Adrenal gland (tissue), 12 donors: ENCODE results near the gene SELENOO. TPM values are rescaled to one million over a fixed set of nuclear protein-coding genes. Genes with fewer than 3 reads are reported as not detected.

Source experiments
- DNase-seq, 7 donors: peaks; one replicate each; pipeline ENCODE4 v3.0.0-alpha.2; 2019 to 2020
- H3K27ac ChIP-seq, 5 donors: fragments of 200-600 bp; sonication (generic) in 4 of 5; 1 replicate in 3 of 5; 2 replicates in 2 of 5; pipeline versions ENCODE4 v1.5.1 to v1.8.0; 2016 to 2020; ENCODE audit warnings: mild to moderate bottlenecking in 1 of 5
- H3K27me3 ChIP-seq: fragments of 200-600 bp; 2 replicates; pipeline ENCODE4 v1.8.0; 2021
- H3K36me3 ChIP-seq, 2 donors: fragments of 200-600 bp; replicated peaks in 1 of 2; 1 replicate in 1 of 2; 2 replicates in 1 of 2; pipeline versions ENCODE4 v1.5.1 to v1.8.0; 2018 to 2022
- H3K4me1 ChIP-seq, 2 donors: fragments of 200-600 bp; replicated peaks in 1 of 2; 1 replicate in 1 of 2; 2 replicates in 1 of 2; pipeline versions ENCODE4 v1.5.1 to v1.8.0; 2018 to 2021
- H3K4me3 ChIP-seq, 4 donors: fragments of 200-600 bp; sonication (generic) in 3 of 4; one replicate each; pipeline ENCODE4 v1.5.1; 2016 to 2018
- H3K9me3 ChIP-seq, 3 donors: fragments of 200-600 bp; sonication (generic) in 1 of 3; replicated peaks in 1 of 3; 1 replicate in 2 of 3; 2 replicates in 1 of 3; pipeline versions ENCODE4 v1.5.1 to v1.8.0; 2016 to 2021
- POLR2A ChIP-seq, 2 donors: fragments of 450-650 bp; IDR thresholded peaks; one replicate each; pipeline ENCODE4 v1.6.1; 2017; ENCODE audit warnings: antibody characterized with exemption in 2 of 2, mild to moderate bottlenecking in 2 of 2, moderate library complexity in 1 of 2
- WGBS, 4 donors: extraction: QIAGEN DNeasy Blood & Tissue Kit in 2 of 4; methylation state at CpG; one replicate each; pipeline versions ENCODE4 v1.1.5 to v1.1.7; 2013 to 2017; 5-methylcytosine and 5-hydroxymethylcytosine counted together
- intact Hi-C, 2 donors: fragments of 100-400 bp; cut with DNase I; formaldehyde crosslinking; loops; one replicate each; pipeline versions ENCODE4 v1.14.1 to v1.15.0; 2022 to 2023
- polyA plus RNA-seq, 3 donors: library from polyadenylated mRNA; stranded (reverse); fragments of 200-250 nt in 2 of 3; fragments of 350-450 nt in 1 of 3; fragmentation: Illumina TruSeq in 1 of 3; extraction: RNeasy Lipid Tissue Mini Kit (QIAGEN cat#74804) in 1 of 3; gene quantifications; one replicate each; pipeline ENCODE4 v1.2.3, GENCODE V29; 2013 to 2014
- total RNA-seq, 9 donors: library from RNA; depleted of rRNA in 4 of 9; stranded (reverse); fragments of >200 nt in 4 of 9; fragments of 120-200 nt in 1 of 9; fragmentation: NEBNext Ultra II Directional in 1 of 9; extraction: Animal tissue kit (Norgen Biotek cat#: 25700) in 1 of 9; gene quantifications; one replicate each; pipeline versions ENCODE4 v1.1.0 to v1.2.4, GENCODE V29; 2013 to 2023
- TF ChIP-seq, protein P1 (sequence below), 6 experiments: fragments of 450-650 bp in 4 of 6; fragments of 200-600 bp in 2 of 6; sonication (generic) in 1 of 6; IDR thresholded peaks; 1 replicate in 5 of 6; 2 replicates in 1 of 6; pipeline versions ENCODE4 v1.5.1 to v1.8.0; 2016 to 2021; ENCODE audit warnings: antibody characterized with exemption in 6 of 6, mild to moderate bottlenecking in 2 of 6, moderate library complexity in 1 of 6
- donor health status: healthy with polysubstance abuse.
- donor health status: Bipolar disorder and iron deficiency.
- donor health status: DM: yes; HTN: yes; CAD: no.
- donor health status: DM: no; HTN: no; CAD: no.
- donor health status: DM: no; HTN: no; CAD: no.
- donor health status: DM: yes; HTN: yes; CAD: no.

The SELENOO gene
- total and polyA plus RNA-seq, 12 donors: 1.9 to 89.0 (median 35.8) TPM

DNA sequence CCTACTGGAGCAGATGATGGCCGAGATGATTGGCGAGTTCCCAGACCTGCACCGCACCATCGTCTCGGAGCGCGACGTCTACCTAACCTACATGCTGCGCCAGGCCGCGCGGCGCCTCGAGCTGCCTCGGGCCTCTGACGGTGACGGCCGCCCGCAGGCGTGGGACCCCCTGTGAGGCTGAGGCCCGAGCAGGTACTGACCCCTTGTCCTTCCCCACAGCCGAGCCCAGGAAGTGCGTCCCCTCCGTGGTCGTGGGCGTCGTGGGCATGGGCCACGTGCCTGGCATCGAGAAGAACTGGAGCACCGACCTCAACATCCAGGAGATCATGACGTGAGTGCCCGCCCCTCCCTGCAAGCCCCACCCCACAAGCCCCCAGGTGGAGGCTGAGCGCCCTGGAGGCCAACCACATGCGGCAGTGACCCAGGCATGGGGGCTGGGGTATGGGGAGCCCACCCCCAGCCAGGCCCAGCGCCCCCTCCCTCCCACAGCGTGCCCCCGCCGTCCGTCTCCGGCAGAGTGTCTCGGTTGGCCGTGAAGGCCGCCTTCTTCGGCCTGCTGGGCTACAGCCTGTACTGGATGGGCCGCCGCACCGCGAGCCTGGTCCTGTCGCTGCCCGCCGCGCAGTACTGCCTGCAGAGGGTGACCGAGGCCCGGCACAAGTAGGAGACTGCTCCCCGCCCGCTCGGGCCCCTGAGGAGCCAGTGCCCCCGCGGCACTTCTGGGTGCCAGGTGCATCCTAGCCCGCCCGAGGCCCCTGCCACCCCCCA, 2.8 kb upstream of the SELENOO start:
- 89 to 94% (median 94%) methylated on average over 16 to 61 of the region's 61 CpGs for WGBS, 4 donors
- no peak overlapping the region for H3K4me3 ChIP-seq
- peak in 1 of 7 donors; percentile 35 for DNase-seq
- intact Hi-C loops: no loop called here
- H3K9me3 ChIP-seq: no peaks in the 10 kb centered on the region
- peaks cover 22 to 23% of the 10 kb centered on the region in 2 donors for H3K4me1 ChIP-seq
- TF ChIP-seq, protein P1, sequence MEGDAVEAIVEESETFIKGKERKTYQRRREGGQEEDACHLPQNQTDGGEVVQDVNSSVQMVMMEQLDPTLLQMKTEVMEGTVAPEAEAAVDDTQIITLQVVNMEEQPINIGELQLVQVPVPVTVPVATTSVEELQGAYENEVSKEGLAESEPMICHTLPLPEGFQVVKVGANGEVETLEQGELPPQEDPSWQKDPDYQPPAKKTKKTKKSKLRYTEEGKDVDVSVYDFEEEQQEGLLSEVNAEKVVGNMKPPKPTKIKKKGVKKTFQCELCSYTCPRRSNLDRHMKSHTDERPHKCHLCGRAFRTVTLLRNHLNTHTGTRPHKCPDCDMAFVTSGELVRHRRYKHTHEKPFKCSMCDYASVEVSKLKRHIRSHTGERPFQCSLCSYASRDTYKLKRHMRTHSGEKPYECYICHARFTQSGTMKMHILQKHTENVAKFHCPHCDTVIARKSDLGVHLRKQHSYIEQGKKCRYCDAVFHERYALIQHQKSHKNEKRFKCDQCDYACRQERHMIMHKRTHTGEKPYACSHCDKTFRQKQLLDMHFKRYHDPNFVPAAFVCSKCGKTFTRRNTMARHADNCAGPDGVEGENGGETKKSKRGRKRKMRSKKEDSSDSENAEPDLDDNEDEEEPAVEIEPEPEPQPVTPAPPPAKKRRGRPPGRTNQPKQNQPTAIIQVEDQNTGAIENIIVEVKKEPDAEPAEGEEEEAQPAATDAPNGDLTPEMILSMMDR (IDR thresholded peaks at IDR 0.05): no peak
- no peak for TF ChIP-seq POLR2A (IDR thresholded peaks at IDR 0.05)
- H3K36me3 ChIP-seq: peaks cover 0 to 21% of the 10 kb centered on the region in 2 donors
- no peaks in the 10 kb centered on the region for H3K27me3 ChIP-seq
- H3K27ac ChIP-seq: no peak overlapping the region

DNA sequence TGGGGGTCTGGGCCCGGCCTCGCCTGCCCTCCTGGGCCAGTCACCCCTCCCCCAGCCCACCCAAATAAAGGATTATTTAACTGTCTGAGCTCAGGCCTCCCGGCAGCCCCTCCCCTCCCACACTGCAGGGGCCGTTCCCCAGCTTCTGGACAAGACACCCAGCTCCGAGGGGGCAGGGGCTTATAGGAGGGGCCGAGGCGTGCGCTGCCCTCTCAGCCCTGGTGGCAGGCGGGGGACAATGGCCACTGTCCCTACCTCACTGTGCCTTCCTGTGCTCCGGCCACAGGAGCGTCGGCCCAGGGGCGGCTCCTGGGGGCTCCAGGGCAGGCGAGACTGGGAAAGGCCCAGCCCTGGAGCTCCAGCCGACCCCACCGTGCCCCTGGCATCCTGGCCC, 2.2 kb upstream of the SELENOO start:
- Histone ChIP-seq H3K4me1 (peaks cover 22 to 23% of the 10 kb centered on the region in 2 donors), H3K27me3 (no peaks in the 10 kb centered on the region), H3K4me3 (no peak overlapping the region), H3K36me3 (peaks cover 0 to 20% of the 10 kb centered on the region in 2 donors), H3K9me3 (no peaks in the 10 kb centered on the region), H3K27ac (no peak overlapping the region)
- no peak for DNase-seq
- TF ChIP-seq, protein P1 (IDR thresholded peaks at IDR 0.05): no peak
- no peak for TF ChIP-seq POLR2A (IDR thresholded peaks at IDR 0.05)
- intact Hi-C loops: no loop called here
- 80 to 91% (median 88%) methylated on average over 1 to 16 of the region's 16 CpGs for WGBS, 4 donors

DNA sequence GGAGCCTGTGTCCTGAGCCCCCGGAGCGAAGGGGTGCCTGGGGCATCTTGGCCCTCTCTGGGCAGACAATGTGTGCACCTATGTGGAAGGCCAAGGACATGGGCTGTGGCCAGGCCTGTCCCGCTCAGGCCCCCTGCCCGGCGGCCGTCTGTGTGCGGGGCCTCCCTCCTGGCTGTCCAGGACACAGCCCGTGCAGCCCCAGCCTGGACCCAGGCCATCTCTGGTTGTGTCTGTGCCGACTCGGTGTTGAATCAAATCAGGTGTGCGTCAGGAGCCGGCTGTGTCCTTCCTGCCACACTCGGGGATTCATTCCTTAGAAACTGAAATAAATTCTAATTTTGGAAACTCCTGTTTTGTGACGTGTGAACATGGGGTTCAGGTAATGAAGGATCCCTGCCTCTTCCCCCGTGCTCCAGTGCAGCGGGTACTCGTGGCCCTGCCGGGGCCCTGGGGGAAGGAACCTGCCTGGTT, 1.5 kb upstream of the SELENOO start:
- peak in 2 of 7 donors; percentile 42 to 80 for DNase-seq
- Histone ChIP-seq H3K36me3 (peaks cover 0 to 13% of the 10 kb centered on the region in 2 donors), H3K4me1 (peaks cover 22 to 23% of the 10 kb centered on the region in 2 donors), H3K4me3 (no peak overlapping the region), H3K27ac (peak overlapping the region in 2 of 5 donors; percentile 52 to 95), H3K27me3 (no peaks in the 10 kb centered on the region), H3K9me3 (no peaks in the 10 kb centered on the region)
- WGBS, 4 donors: 66 to 84% (median 78%) methylated on average over 8 to 18 of the region's 18 CpGs
- TF ChIP-seq POLR2A (IDR thresholded peaks at IDR 0.05): no peak
- TF ChIP-seq, protein P1 (IDR thresholded peaks at IDR 0.05): no peak
- intact Hi-C loops: no loop called here

DNA sequence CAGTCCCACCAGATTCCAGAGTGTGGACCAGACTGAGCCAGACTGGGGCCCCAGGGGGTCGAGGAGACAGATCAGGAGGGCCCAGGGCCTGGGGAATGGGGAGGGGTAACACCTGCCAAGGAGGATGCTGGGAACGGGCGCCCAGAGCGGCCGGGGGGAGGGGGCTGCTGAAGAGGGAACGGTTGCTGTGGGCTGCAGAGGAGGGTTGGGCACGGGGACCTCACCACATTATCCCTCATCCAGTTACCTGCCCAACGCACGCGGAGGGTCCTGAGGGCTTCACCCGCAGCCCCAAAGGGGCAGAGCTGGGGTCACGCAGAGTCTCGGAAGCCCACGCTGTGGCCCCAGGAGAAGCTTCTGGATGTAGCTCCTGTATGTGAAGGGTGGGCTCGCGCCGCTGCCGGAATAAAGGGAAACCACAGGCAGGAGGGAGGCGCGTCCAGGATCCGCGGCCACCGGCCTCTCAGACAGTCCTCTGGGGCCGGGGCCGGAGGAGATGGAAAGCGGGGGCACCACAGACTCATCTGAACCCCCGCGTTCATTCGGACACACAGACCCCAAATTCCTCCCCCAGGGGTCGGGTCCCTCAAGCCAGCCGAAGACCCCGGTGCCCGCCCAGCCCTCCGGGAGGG, 866 bp upstream of the SELENOO start:
- WGBS, 4 donors: 9 to 25% (median 13%) methylated on average over 11 to 34 of the region's 34 CpGs
- intact Hi-C loops: no loop called here
- Histone ChIP-seq H3K36me3 (peaks cover 0 to 7% of the 10 kb centered on the region in 2 donors), H3K27me3 (no peaks in the 10 kb centered on the region), H3K4me1 (peaks cover 22 to 23% of the 10 kb centered on the region in 2 donors), H3K4me3 (peak overlapping the region in 2 of 4 donors; percentile 59 to 71), H3K9me3 (no peaks in the 10 kb centered on the region), H3K27ac (peak overlapping the region in 3 of 5 donors; percentile 27 to 95 (median 73))
- no peak for TF ChIP-seq POLR2A (IDR thresholded peaks at IDR 0.05)
- TF ChIP-seq, protein P1 (IDR thresholded peaks at IDR 0.05): no peak
- DNase-seq: peak in 4 of 7 donors; percentile 38 to 50 (median 40)
